HG03159 (cell line): ENCODE data around the gene KIAA0825.
"Not testable (repeated sequence)": the region's sequence is repeated elsewhere in the genome, so short reads cannot be mapped to it uniquely, and the experiment has no call there.

Source experiments
- ATAC-seq: cut with Tn5 transposase; IDR thresholded peaks from one replicate; pipeline ENCODE4 v1.9.1; 2021; ENCODE audit warnings: mild to moderate bottlenecking, moderate library complexity; ENCODE audit not compliant: unreplicated experiment

The KIAA0825 gene

DNA sequence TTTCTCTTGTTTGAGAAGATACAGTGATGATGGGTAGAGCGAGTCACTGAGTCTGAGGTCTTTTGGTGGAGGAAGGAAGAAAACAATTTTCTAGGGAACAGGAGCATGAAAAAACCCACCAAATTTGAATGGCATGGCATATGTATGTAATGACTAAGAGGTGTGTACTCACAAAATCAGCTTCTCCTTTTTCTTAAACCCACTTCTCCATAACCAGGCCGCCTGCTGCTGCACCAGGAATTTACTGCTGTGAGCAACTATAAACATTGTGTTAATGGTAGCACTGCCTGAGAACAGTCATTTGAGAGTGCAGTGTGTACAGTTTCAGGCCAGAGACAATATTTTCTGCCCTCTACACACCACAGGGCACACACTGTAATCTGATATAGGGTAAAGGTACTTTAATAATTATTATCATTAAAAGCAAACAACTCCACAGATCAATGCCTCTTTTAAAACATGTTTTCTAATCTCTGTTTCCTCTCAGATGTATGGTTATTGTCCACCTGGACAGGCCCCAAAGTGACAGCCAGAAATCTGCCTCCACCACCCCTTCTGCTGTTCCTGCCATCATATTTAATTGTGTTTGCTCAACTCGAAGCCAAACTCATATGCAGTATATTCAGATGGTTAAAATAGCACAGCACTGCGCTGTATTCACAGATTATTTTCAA, 241.6 kb downstream of the KIAA0825 start:
- ATAC-seq: no peak

DNA sequence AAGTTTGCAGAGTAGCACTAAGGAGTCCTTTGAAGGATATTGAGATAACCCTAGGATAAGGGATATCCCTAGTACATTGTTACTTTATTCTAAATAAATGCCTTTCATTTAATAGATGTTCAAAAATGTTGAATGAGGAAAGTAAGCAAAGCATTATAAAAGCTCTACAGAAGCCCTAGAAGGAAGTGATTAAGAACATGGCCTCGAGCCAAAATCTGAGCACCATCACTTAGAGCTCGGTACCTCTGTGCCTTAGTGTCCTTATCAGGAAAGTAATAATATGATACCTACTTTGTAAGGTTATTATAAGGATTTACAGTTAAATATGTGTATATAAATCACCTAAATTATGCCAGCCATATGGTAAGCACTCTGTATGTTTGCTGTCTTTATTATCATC, 242.6 kb downstream of the KIAA0825 start:
- ATAC-seq: no peak

DNA sequence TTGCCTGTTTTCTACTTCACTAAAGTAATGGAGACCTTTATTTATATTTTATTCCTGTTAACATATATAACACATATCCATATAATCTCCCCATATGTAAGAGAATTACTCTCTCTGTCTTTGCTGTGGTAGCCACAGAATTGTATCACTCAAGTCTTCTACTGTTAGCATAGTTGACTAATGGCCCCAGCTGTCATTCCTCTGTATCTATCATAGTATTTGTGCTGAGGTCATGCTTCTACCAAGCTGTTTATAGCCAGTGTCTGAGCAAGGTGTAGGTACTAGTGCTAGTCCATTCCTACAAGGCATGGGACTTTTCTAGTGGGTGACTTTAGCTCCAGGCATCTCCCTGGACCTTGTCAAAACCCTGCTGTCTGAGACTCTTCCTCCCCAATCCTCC, 244.1 kb downstream of the KIAA0825 start:
- ATAC-seq: no peak

DNA sequence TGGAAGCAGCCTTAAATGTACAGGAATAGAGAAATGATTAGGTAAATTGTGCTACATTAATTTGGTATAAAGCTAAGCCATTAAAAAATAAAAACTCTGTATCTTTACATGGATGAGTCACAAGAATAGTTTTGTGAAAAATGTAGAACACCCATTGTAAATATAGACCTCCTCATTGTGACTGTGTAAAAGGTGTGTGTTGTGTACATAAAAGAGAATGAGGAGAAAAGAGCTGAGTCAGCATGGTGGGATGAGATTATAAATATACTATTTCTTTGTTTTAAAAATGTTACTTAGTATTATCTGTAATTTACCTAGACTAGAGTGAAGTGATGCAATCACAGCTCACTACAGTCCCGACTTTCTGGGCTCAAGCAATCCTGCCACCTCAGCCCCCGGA, 250.5 kb downstream of the KIAA0825 start:
- ATAC-seq: no peak

DNA sequence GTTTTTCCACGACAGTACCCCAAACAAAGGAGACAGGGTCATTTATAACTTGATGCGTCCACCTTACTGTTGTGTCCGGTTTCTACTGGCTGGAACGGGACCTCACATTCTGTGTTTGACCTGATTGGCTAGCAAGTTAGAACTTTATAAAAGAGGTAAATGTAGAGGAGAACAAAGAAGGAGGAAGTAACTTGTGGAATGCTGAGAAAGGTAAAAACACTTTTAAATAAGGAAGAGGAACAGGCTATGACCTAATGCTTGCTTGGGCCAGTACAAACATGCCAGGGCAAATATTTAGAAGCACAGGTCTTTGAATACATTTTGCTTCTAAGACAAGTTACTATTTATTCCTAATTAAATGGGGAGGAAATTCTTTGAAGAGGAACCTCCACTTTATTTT, 251.6 kb downstream of the KIAA0825 start:
- no peak for ATAC-seq

DNA sequence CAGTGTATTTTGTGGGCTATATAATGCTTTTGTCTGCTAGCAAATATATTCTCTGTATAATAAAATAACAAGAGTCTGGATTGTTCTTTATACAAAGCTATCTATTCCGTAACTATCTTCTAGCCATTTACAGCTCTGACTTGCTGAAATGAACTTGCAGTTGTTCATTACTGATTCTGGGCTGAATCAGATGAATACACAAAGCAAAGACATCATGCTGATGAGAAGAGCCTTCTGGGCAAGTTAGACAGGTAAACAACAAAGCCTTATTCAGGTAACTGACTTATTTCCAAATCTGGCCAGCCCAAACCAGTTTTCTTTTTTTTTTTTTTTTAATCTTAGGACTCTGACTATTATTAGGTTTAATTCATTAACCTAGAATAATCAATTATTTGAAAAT, 255.5 kb downstream of the KIAA0825 start:
- no peak for ATAC-seq

DNA sequence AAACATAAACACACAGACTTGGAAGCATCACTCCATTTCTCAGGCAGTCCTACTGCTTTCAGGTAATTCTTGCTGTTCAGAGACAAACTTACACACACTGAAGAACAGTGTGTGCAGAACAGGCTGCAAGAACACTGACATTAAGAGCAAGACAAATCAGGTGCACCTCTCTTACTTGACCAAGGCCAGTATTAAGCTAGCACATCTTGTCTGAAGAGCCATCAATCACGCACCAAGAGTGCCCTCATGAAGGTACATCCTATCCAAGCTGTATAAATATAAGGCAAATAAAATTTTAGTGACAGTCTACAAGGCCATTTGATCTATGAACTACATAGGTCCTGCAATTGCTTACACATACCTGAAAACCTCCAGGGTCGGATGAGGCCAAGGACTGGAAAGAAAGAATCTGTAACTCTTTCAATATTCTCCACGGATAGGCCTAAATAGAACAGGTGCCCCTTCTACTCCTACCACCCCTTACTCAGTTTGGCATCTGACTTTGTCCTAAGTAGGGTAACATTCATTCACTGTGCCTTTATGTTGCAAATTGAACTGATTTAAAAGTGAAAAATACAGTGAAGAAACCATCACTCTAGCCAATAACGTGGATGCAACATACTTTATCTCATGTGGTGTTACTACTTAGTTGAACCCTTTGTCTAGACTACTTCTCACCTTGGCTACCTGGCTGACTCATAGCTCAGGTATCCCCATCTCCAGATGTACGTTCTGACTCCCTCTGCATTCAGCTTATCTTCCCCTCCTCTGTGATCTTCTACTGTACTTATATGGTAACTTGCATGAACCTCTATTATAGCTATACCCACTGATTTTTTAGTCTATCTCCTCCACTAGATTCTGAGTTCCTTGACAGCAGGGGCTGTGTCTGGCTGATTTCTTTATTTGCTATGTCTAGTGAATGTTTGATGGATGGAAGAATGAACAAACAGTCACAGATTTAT, 256.3 kb downstream of the KIAA0825 start:
- ATAC-seq: no peak

DNA sequence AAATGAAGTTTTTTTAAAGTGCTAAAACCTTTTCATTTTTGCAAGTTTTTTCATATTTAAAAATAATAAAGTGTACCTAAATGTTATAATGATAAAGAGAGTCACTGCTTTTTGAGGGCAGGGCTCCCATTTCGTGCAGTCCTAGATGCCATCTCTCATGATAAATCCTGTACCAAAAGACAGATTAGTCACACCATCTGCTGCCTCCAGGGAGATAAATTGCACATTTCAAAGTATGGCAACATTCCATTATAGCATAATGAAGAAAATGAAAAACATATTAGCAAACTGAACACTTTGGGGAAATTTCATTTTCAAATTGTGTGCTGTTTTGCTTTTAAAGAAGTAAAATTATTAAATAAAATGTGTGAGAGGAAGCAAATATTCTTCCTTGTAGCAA, 257.2 kb downstream of the KIAA0825 start:
- no peak for ATAC-seq

DNA sequence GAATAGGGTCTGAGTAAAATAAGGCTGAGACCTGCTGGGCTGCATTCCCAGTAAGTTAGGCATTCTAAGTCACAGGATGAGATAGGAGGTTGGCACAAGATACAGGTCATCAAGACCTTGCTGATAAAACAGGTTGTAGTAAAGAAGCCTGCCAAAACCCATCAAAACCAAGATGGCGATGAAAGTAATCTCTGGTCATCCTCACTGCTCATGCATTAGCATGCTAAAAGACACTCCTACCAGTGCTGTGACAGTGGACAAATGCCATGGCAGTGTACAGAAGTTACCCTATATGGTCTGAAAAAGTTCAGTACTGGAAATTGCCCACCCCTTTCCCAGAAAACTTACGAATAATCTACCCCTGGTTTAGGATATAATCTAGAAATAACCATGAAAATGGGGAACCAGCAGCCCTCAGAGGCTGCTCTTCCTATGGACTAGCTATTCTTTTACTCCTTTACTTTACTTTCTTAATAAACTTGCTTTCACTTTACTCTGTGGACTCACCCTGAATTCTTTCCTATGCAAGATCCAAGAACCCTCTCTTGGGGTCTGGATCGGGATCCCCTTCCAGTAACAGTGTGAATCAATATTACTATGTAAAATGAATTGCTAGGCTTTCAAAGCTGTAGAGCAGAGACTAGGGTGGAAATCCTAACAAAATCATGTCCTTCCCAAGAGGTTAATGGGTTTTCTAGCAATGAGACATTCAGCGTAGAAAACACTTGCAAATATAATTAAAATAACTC, 257.8 kb downstream of the KIAA0825 start:
- ATAC-seq: no peak

DNA sequence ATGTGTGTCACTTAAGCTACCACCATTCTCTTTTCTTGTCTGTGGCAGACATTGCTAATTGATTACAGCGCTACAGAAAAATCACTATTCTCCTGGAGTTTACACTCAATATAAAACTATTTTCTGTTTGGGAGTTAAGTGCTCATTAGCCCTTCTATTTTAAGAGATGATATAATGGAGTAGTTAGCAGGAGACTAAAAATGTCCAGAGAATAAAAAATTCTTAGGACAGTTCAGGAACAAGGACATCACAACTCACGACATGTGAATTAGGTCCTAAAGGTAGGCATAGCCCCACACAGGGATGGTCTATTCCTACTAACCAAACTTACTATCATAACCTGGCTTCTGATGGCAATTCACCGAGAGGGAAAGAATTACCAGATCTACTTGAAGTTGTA, 258.5 kb downstream of the KIAA0825 start:
- no peak for ATAC-seq

DNA sequence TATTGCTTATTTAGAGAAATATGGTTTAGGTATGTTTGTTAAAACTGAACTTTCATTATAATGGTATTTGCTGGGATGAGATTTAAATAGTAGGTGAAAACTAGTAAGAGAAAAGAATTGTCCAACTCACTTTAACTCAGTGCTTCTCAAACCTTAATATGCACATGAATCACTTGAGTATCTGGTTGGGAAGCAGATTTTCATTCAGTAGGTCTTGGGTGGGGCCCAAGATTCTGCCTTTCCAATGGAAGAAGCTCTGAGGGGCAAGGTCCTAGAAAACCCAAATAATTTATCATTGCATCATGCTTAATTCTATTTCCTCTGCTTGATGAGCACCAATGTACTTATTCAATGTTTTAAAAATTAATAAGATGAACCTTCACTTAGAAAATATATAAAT, 262.6 kb downstream of the KIAA0825 start:
- no peak for ATAC-seq

DNA sequence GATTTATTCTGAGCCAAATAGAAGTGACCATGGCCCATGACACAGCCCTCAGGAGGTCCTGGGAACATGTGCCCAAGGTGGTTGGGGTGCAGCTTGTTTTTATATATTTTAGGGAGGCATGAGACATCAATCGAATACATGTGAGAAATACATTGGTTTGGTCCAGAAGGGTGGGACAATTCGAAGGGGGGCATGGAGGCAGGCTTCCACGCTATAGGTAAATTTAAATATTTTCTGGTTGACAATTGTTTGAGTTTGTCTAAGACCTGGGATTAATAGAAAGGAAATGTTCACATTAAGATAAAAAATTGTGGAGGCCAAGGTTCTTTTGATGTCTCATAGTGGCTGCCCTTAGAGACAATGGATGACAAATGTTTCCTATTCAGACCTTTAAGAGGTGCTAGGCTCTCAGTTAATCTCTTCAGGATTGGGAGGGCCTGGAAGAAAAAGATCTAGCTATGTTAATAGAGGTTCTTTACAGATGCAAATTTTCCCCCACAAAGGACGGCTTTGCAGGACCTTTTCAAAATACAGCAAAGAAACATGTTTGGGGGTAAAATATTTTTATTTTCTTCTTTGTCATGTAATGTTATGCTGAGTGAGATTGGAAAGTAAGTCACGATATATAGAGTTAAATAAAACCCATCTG, 263.4 kb downstream of the KIAA0825 start:
- ATAC-seq: not testable (repeated sequence)

DNA sequence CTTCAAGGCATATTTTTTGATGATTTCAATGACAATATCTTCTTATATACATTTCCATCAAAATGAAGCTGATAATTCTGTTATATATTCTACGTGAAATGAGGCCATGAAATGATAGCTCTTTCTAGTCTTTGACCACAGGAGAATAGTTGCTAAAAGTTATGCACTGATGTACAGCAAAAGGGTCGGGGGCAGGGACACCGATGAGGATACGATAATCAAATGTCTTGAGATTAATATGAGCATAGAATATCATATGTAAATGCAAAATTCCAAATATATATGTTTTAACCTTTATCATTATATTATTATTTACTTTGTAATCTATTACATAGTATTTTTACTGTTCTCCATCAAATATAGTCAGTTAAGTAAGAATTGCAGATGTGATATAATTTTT, 264.8 kb downstream of the KIAA0825 start:
- no peak for ATAC-seq

DNA sequence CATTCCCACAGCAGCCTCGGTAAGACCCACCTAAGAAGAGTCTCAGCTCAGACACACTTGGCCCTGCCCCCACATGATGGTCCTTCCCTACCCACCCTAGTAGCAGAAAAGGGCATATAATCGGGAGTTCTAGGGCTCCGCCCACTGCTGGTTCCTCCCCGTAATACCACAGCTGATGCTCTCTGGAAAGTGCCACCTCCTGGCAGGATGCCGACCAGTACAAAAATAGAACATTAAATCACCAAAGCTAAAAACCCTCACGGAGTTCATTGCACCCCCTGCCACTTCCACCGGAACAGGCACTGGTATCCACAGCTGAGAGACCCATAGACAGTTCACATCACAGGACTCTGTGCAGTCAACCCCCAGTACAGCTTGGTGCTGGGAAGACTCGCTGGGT, 271.3 kb downstream of the KIAA0825 start:
- ATAC-seq: no peak

DNA sequence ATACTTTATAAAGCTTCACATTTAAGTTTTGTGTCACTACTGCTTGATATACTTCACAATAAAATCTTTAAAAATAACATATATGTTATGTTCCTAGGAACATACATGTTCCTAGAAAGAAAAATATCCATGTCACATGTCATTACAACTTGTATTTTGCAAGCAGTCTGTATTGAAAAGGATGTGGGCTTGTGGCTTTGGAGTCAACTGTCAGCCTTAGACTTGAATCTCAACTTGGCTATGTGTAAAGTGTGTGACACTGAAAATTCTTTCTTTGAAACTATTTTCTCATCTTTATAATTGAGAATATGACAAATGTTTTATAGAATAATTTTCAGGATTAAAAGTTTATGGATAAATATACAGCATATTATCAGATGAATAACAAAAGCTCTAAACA, 273.1 kb downstream of the KIAA0825 start:
- ATAC-seq: no peak

DNA sequence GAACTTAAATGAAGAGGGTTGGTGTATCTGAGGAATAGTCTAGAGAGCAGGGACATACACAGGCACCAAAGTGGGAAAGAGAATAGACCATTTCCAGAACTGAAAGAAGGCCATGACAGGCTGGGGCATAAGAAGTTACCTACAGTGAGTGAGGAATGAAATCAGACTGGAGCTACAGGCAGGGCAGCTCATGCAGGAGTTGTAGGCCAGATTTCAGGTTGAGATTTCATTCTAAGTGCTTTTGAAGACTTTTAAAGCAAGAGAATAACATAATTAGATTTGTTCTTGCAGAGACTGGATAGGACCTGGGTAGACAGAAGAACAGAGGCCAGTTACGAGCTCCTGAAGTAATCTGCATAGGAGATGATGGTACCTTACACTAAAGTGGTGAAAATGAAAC, 280.8 kb downstream of the KIAA0825 start:
- no peak for ATAC-seq

DNA sequence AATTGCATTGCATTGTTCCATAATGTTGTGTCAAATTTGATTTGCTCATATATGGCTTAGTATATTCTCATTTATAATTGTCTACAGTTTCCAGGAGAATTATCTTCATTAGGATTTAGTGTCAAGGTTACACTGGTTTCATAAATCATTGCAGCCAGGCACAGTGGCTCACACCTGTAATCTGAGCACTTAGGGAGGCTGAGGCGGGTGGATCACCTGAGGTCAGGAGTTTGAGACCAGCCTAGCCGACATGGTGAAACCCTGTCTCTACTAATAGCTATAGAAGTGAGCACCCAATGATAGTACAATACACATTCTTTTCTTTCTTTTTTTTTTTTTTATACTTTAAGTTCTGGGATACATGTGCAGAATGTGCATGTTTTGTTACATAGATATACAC, 282.5 kb downstream of the KIAA0825 start:
- ATAC-seq: no peak

DNA sequence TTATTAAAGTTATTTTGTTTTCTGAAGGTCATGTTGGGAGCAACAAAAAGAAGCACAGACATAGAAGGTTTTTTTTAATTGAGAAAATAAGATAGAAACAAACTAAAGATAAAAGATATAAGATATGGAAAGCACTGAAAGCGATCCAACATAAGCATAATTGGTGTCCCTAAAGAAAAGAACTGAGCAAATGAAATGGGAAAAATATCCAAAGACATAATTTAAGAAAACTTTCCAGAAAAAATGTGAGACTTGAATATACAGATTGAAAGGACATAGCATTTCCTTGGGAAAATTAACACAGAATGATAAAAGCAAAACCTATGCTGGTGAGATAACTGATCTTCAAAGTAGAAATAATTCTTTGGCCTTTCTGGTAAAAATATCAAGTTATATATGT, 289.3 kb downstream of the KIAA0825 start:
- no peak for ATAC-seq

DNA sequence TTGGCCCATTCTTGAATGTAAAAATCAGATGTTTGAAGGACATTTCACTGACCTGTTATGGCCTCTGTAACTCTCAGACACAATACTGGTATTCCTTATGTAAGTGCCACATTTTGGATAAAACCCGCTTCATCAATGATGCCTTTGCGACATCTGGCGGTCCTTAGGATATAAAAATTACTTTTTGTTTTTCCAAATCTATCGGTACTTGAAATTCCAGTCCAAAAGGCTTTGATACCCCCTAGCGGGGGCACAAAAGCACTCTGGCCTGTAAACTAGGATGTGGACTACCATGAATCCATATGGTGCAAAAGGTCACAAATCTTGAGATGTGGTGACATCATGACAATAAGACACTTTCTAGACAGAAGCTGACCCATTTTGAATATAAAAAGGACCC, 291.8 kb downstream of the KIAA0825 start:
- no peak for ATAC-seq

DNA sequence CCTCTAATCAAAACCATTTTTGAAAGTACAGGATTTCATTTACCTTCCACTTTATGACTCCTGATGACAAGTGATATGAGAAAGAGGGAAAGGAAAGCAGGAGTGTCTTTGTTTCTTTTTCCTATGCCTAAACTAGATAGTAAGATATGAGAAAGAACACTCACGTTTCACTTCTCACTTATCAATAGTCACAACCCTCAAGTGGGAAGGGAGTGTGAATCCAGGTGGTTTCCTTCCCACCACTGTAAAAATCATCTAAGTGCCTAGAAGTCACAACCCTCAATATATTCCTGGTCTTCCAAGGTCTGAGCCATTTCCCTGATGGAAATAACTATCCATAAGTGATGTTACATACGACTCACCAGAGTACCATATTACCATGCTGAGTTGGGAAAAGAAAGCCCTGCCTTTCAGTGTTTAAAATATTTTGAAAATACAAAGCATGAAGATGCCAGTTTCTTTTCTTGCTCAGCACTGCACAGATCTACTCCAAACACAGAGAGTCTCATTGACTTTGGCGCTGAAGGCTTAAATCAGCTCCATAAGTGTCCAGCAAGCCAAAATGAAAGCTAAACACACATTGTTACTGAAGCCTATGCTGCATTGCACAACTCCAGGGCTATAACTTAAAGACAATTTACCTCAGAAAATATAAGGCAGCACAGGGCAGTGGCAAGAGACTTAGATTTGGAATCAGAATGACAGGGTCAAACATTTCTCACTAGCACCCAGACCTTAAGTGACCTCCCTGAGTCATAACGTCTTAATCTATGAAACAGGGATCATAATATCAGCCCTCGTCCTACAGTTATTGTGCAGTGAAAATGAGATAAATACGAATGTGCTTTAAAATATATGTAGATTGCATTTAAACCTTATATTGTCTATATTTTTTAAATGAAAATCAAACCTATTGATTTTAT, 301.2 kb downstream of the KIAA0825 start:
- no peak for ATAC-seq
